Measurements from ENCODE around the gene PDCD1.

Gene PDCD1

DNA sequence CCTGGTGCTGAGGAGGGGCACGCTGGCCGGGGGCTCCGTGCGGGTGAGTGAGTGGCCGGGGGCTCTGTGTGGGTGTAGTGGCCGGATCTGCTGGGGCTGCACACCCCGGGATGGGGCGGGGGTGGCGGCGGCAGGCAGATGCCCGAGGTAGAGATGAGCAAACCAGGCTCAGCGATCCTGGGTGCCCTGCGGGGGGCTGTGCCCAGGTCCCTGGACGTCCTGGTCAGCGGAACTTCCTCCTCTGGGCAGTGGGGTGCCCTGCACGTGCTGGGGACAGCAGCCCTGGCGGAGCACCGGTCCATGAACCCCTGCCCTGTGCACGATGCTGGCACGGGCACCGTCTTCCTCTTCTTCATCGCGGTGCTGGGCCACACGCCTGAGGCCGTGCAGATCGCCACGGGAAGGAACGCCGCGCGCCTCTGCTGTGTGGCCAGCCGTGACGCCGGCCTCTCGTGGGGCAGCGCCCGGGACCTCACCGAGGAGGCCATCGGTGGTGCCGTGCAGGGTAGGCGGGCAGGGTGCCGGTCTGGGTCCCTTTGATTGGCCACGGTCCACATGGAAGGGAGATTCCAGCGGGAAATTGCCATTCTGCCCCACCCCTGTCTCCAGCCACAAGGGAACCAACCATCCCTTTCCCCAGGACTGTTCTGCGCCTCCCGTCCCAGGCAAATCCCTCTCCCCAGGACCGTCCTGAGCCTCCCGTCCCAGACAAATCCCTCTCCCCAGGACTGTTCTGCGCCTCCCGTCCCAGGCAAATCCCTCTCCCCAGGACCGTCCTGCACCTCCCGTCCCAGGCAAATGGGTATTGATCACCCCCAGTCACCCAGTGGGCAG, 43.8 kb downstream of the PDCD1 start:
- no peak overlapping the region for H3K4me3 ChIP-seq (replicated peaks; ENCODE audit: low read depth, low read length)
- DNase-seq (ENCODE audit: low read depth): no peak
- TF ChIP-seq, protein P1, sequence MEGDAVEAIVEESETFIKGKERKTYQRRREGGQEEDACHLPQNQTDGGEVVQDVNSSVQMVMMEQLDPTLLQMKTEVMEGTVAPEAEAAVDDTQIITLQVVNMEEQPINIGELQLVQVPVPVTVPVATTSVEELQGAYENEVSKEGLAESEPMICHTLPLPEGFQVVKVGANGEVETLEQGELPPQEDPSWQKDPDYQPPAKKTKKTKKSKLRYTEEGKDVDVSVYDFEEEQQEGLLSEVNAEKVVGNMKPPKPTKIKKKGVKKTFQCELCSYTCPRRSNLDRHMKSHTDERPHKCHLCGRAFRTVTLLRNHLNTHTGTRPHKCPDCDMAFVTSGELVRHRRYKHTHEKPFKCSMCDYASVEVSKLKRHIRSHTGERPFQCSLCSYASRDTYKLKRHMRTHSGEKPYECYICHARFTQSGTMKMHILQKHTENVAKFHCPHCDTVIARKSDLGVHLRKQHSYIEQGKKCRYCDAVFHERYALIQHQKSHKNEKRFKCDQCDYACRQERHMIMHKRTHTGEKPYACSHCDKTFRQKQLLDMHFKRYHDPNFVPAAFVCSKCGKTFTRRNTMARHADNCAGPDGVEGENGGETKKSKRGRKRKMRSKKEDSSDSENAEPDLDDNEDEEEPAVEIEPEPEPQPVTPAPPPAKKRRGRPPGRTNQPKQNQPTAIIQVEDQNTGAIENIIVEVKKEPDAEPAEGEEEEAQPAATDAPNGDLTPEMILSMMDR (IDR thresholded peaks at IDR 0.05; ENCODE audit: low read length, missing control alignments): no peak

GRCh38 chr2:241814393-241814642, 44.4 kb downstream of the PDCD1 start:
- no peak overlapping the region for H3K4me3 ChIP-seq (replicated peaks; ENCODE audit: low read depth, low read length)
- no peak for DNase-seq (ENCODE audit: low read depth)
- TF ChIP-seq, protein P1 (IDR thresholded peaks at IDR 0.05; ENCODE audit: low read length, missing control alignments): no peak

DNA sequence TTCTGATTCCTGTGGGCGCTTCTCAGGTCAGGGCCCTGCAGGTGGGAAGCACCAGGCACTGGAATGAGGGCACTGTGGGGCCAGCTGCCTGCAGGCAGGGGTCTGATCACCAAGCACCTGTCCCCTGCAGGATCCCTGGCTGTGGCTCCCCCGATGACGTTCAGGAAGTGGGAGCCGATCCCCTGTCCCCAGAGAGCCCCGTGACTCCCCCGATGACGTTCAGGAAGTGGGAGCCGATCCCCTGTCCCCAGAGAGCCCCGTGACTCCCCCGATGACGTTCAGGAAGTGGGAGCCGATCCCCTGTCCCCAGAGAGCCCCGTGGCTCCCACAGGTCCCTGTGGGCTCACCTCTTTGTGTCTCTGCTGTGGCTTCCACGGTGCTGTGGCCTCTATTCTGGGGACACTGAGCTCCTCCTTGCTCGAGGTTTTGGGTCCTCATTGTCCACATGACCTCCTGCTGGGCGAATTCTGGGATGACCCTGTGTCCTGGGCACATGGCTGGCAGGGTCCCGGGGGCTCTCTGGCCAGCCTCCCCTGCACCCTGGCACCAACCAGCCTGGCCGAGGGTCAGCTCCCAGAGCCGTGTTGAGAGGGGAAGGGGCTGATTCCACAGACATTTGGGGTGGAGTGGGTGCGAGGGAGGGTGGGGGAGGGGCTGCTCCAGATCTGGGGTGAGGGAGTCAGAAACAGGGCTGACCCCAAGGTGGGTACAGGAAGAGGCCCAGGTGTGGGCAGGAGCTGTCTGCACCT, 44.9 kb downstream of the PDCD1 start:
- no peak for DNase-seq (ENCODE audit: low read depth)
- H3K4me3 ChIP-seq (replicated peaks; ENCODE audit: low read depth, low read length): no peak overlapping the region
- TF ChIP-seq, protein P1 (IDR thresholded peaks at IDR 0.05; ENCODE audit: low read length, missing control alignments): no peak

GRCh38 chr2:241812730-241813643, 45.7 kb downstream of the PDCD1 start:
- no peak for DNase-seq (ENCODE audit: low read depth)
- no peak overlapping the region for H3K4me3 ChIP-seq (replicated peaks; ENCODE audit: low read depth, low read length)
- TF ChIP-seq, protein P1 (IDR thresholded peaks at IDR 0.05; ENCODE audit: low read length, missing control alignments): no peak

GRCh38 chr2:241811952-241812729, 46.6 kb downstream of the PDCD1 start:
- no peak overlapping the region for H3K4me3 ChIP-seq (replicated peaks; ENCODE audit: low read depth, low read length)
- no peak for DNase-seq (ENCODE audit: low read depth)
- TF ChIP-seq, protein P1 (IDR thresholded peaks at IDR 0.05; ENCODE audit: low read length, missing control alignments): no peak

All from fibroblast of pulmonary artery (primary cell).